Inferior parietal cortex (tissue), 1 donor: Measurements from ENCODE around the gene BATF2.
"Not testable (repeated sequence)": the region's sequence is repeated elsewhere in the genome, so short reads cannot be mapped to it uniquely, and the experiment has no call there.

Experiments used
- DNase-seq: peaks from one replicate; pipeline ENCODE4 v3.0.0-alpha.2; 2016; ENCODE audit errors: extremely low spot score

BATF2 gene

GRCh38 chr11:64996710-64997380 is at the start of gene BATF2:
TSS of gene BATF2 (minus strand) at chr11:64996971. CDS start at chr11:64996914, 57 bp downstream.
- peak; percentile 50 for DNase-seq

GRCh38 chr11:65045728-65046127 is 49.0 kb upstream of the BATF2 start:
- no peak for DNase-seq

- DNase-seq, result no peak
These were observed 48.3 kb upstream of the BATF2 start for GRCh38 chr11:65045061-65045460.

GRCh38 chr11:65043881-65044501 is 47.2 kb upstream of the BATF2 start:
- peak; percentile 5 for DNase-seq

GRCh38 chr11:65042891-65043290 is 46.1 kb upstream of the BATF2 start:
- DNase-seq, result no peak

GRCh38 chr11:65040847-65041622 is 44.3 kb upstream of the BATF2 start, which contains the start of gene SAC3D1:
TSS of gene SAC3D1 (plus strand) at chr11:65041210. CDS start at chr11:65041293, 83 bp downstream.
- peak; percentile 90 for DNase-seq

GRCh38 chr11:65040520-65040846 is 43.7 kb upstream of the BATF2 start:
- DNase-seq, result no peak

- DNase-seq, result peak; percentile 54
These were observed 40.2 kb upstream of the BATF2 start for GRCh38 chr11:65036931-65037330.

- no peak for DNase-seq
These were observed 38.8 kb upstream of the BATF2 start for GRCh38 chr11:65035579-65035978.

GRCh38 chr11:65034423-65034822 is 37.7 kb upstream of the BATF2 start:
- DNase-seq, result no peak

- DNase-seq, result no peak
These were observed 35.4 kb upstream of the BATF2 start for GRCh38 chr11:65032216-65032615.

GRCh38 chr11:65027213-65028067 is 30.7 kb upstream of the BATF2 start, which contains the start of gene SNX15:
TSS of gene SNX15 (plus strand) at chr11:65027439. CDS start at chr11:65027538, 99 bp downstream.
- DNase-seq, result peak; percentile 97

- no peak for DNase-seq
These were observed 30.0 kb upstream of the BATF2 start for GRCh38 chr11:65026810-65027209.

- not testable (repeated sequence) for DNase-seq
These were observed 26.7 kb upstream of the BATF2 start for GRCh38 chr11:65023502-65023901.

- no peak for DNase-seq
These were observed 24.7 kb upstream of the BATF2 start for GRCh38 chr11:65021509-65021908.

- no peak for DNase-seq
These were observed 24.2 kb upstream of the BATF2 start for GRCh38 chr11:65021003-65021402.

GRCh38 chr11:65019824-65020223 is 23.1 kb upstream of the BATF2 start:
- no peak for DNase-seq

GRCh38 chr11:65017937-65018336 is 21.2 kb upstream of the BATF2 start:
- DNase-seq, result no peak

- DNase-seq, result no peak
These were observed 19.9 kb upstream of the BATF2 start for GRCh38 chr11:65016705-65017104.

GRCh38 chr11:65014726-65015227 is 18.0 kb upstream of the BATF2 start:
- no peak for DNase-seq
